Measurements from ENCODE around the gene HOXD3. TPM values are rescaled to one million over a fixed set of nuclear protein-coding genes. Genes with fewer than 3 reads are reported as not detected.

Gene HOXD3
- total RNA-seq, 1 experiment from 2014 or later = not detected

- Histone ChIP-seq H3K4me2 (ENCODE audit: insufficient read depth, insufficient read length, low read length) (no peak overlapping the region), H3K27me3 (ENCODE audit: insufficient read depth, low read length) (peaks cover 90% of the 10 kb centered on the region)
These were observed 25.3 kb upstream of the HOXD3 start for GRCh38 chr2:176131848-176132158.

More at GRCh38 chr2:176131848-176132158, 25.3 kb upstream of the HOXD3 start:
- no peak overlapping the region for H3K56ac ChIP-seq (ENCODE audit: insufficient read length, low read depth, low read length)
- H2AK5ac ChIP-seq (ENCODE audit: insufficient read length, low read length) = no peak overlapping the region
- no peak overlapping the region for H2BK20ac ChIP-seq (ENCODE audit: low read depth, low read length, poor library complexity, severe bottlenecking)
- no peak overlapping the region for H3T11ph ChIP-seq (ENCODE audit: low read length)
- no peak overlapping the region for H2AFZ ChIP-seq (ENCODE audit: low read length)
- Mint-ChIP-seq H3K36me3 (ENCODE audit: insufficient read depth in 1 of 3, low read depth in 3 of 3) (no peaks in the 10 kb centered on the region; a peak in 1 of 7 replicates), H3K4me3 (no peak overlapping the region), H3K4me1 (peaks cover 15 to 21% of the 10 kb centered on the region in 2 experiments), H3K27me3 (ENCODE audit: low read depth) (peaks cover 98% of the 10 kb centered on the region), H3K27ac (no peak overlapping the region), H3K9me3 (peaks cover 4 to 13% of the 10 kb centered on the region in 2 experiments; a peak in 4 of 5 replicates)
- DNase-seq = no peak
- H3K4ac ChIP-seq (ENCODE audit: low read depth, low read length) = no peak overlapping the region
- H3K4me1 ChIP-seq (ENCODE audit: insufficient read depth, low read length) = no peaks in the 10 kb centered on the region; the same call in 1 of the 2 replicates
- no peak overlapping the region for H3K9ac ChIP-seq (ENCODE audit: extremely low read depth, insufficient read length, low read length)
- H3K23ac ChIP-seq (ENCODE audit: insufficient read length, low read depth, low read length) = no peak overlapping the region
- H3K9me3 ChIP-seq (ENCODE audit: control insufficient read depth, low read depth, low read length) = no peaks in the 10 kb centered on the region
- no peak overlapping the region for H4K8ac ChIP-seq (replicated peaks; ENCODE audit: insufficient read length, low read depth, low read length)
- H4K91ac ChIP-seq (ENCODE audit: insufficient read length, low read depth, low read length) = no peak overlapping the region
- no peak overlapping the region for H2BK15ac ChIP-seq (ENCODE audit: low read depth, low read length)
- H3K23me2 ChIP-seq (ENCODE audit: insufficient read length, low read depth, low read length, poor library complexity, severe bottlenecking) = peaks cover 8% of the 10 kb centered on the region
- H4K5ac ChIP-seq (ENCODE audit: insufficient read length, low read depth, low read length) = no peak overlapping the region
- H3K79me1 ChIP-seq (ENCODE audit: insufficient read depth, low read depth, low read length, poor library complexity, severe bottlenecking) = no peaks in the 10 kb centered on the region
- no peak for TF ChIP-seq CTCF (conservative IDR thresholded peaks at IDR 0.05)
- no CpG with 5 or more reads among the region's 4 CpGs for WGBS (ENCODE audit: extremely low coverage, insufficient read length, low lambda C conversion rate)
- H2BK5ac ChIP-seq (ENCODE audit: insufficient read length, low read length) = no peak overlapping the region
- H3K79me2 ChIP-seq (ENCODE audit: insufficient read depth, low read length) = no peaks in the 10 kb centered on the region
- H3K27ac ChIP-seq (ENCODE audit: insufficient read length, low read depth, low read length) = no peak overlapping the region
- H3K14ac ChIP-seq (ENCODE audit: insufficient read depth, low read length) = no peak overlapping the region
- no peak overlapping the region for H3K18ac ChIP-seq (ENCODE audit: insufficient read length, low read depth, low read length)
- no peaks in the 10 kb centered on the region for H4K20me1 ChIP-seq (ENCODE audit: control insufficient read depth, insufficient read depth, insufficient read length)
- no peak overlapping the region for H2BK12ac ChIP-seq (ENCODE audit: insufficient read length, low read depth, low read length)
- no peak overlapping the region for H2BK120ac ChIP-seq (ENCODE audit: low read depth, low read length, poor library complexity, severe bottlenecking)

All from H9 (cell line).